Neural cell (in vitro differentiated cells): ENCODE results near the gene MAP3K20. TPM values are rescaled to one million over a fixed set of nuclear protein-coding genes. Genes with fewer than 3 reads are reported as not detected.

Source experiments
- H2AFZ ChIP-seq: fragments of 200-600, 300-800 bp; sonication (generic), shearing (Covaris generic); 2 replicates; pipeline ENCODE4 v1.6.0; 2014; ENCODE audit warnings: low read depth, mild to moderate bottlenecking, antibody characterized with exemption, low read length, moderate library complexity
- H3F3A ChIP-seq: fragments of 200-600 bp; shearing (Covaris generic); 2 replicates; pipeline ENCODE4 v1.6.1; 2016; ENCODE audit warnings: mild to moderate bottlenecking, moderate library complexity, mixed read lengths, antibody characterized with exemption, low read length; ENCODE audit not compliant: insufficient read depth, poor library complexity, severe bottlenecking
- H3K27ac ChIP-seq: fragments of 200-600, 300-800 bp; sonication (generic), shearing (Covaris generic); 2 replicates; pipeline ENCODE4 v1.5.1; 2014; ENCODE audit warnings: mild to moderate bottlenecking, low read length, moderate library complexity
- H3K27me3 ChIP-seq: fragments of 300-800, 200-600 bp; sonication (generic), shearing (Covaris generic); 2 replicates; pipeline ENCODE4 v1.6.0; 2014; ENCODE audit warnings: mild to moderate bottlenecking, low read depth, low read length, moderate library complexity; ENCODE audit not compliant: insufficient read depth
- H3K36me3 ChIP-seq: fragments of 300-800, 200-600 bp; sonication (generic), shearing (Covaris generic); 2 replicates; pipeline ENCODE4 v1.5.1; 2014; ENCODE audit warnings: mild to moderate bottlenecking, antibody characterized with exemption, low read length, moderate library complexity; ENCODE audit not compliant: insufficient read depth
- H3K4me2 ChIP-seq: fragments of 300-800, 200-600 bp; sonication (generic), shearing (Covaris generic); 2 replicates; pipeline ENCODE4 v1.6.0; 2014; ENCODE audit warnings: mild to moderate bottlenecking, low read length
- H3K4me3 ChIP-seq: fragments of 300-800, 200-600 bp; sonication (generic), shearing (Covaris generic); 2 replicates; pipeline ENCODE4 v1.5.1; 2014; ENCODE audit warnings: mild to moderate bottlenecking, low read length, moderate library complexity
- H3K79me2 ChIP-seq: fragments of 200-600 bp; shearing (Covaris generic); replicated peaks from 2 replicates; pipeline ENCODE4 v1.6.0; 2014; ENCODE audit warnings: mild to moderate bottlenecking, low read length, moderate library complexity; ENCODE audit not compliant: insufficient read depth
- H3K9ac ChIP-seq: fragments of 300-800, 200-600 bp; sonication (generic), shearing (Covaris generic); 2 replicates; pipeline ENCODE4 v1.6.1; 2016; ENCODE audit warnings: mild to moderate bottlenecking, low read length, mixed read lengths
- H3K9me2 ChIP-seq: fragments of 200-600 bp; shearing (Covaris generic); 2 replicates; pipeline ENCODE4 v1.6.1; 2016; ENCODE audit warnings: mild to moderate bottlenecking, low read length, mixed read lengths; ENCODE audit not compliant: insufficient read depth
- H3K9me3 ChIP-seq: fragments of 200-600, 300-800 bp; sonication (generic), shearing (Covaris generic); 2 replicates; pipeline ENCODE4 v1.6.1; 2016; ENCODE audit warnings: mild to moderate bottlenecking, mixed run types, low read length, moderate library complexity, mixed read lengths
- H4K20me1 ChIP-seq: fragments of 200-600 bp; shearing (Covaris generic); 2 replicates; pipeline ENCODE4 v1.6.1; 2016; ENCODE audit warnings: mild to moderate bottlenecking, mixed run types; ENCODE audit not compliant: insufficient read depth
- CTCF ChIP-seq: fragments of 450-650 bp; IDR thresholded peaks from 2 replicates; pipeline ENCODE4 v1.5.1; 2014; ENCODE audit warnings: antibody characterized with exemption, mild to moderate bottlenecking, moderate library complexity; ENCODE audit not compliant: poor library complexity, severe bottlenecking
- EP300 ChIP-seq: fragments of 450-650 bp; conservative IDR thresholded peaks from 2 replicates; pipeline ENCODE4 v1.6.1; 2014; ENCODE audit warnings: antibody characterized with exemption, mild to moderate bottlenecking, moderate library complexity; ENCODE audit not compliant: poor library complexity, severe bottlenecking
- EZH2 ChIP-seq: fragments of 200-600, 300-800 bp; shearing (Covaris generic), sonication (generic); IDR thresholded peaks from 2 replicates; pipeline ENCODE4 v1.6.1; 2014; ENCODE audit warnings: antibody characterized with exemption, low read length, borderline replicate concordance, mild to moderate bottlenecking; ENCODE audit not compliant: insufficient read depth, poor library complexity, severe bottlenecking
- MXI1 ChIP-seq: fragments of 450-650 bp; conservative IDR thresholded peaks from 2 replicates; pipeline ENCODE4 v1.6.1; 2014; ENCODE audit warnings: antibody characterized with exemption, mild to moderate bottlenecking; ENCODE audit not compliant: poor library complexity, severe bottlenecking
- POLR2AphosphoS5 ChIP-seq: IDR thresholded peaks from 2 replicates; pipeline ENCODE4 v1.6.1; 2012
- RAD21 ChIP-seq: fragments of 450-650 bp; conservative IDR thresholded peaks from 2 replicates; pipeline ENCODE4 v1.6.1; 2014; ENCODE audit warnings: antibody characterized with exemption, mild to moderate bottlenecking, moderate library complexity
- REST ChIP-seq: IDR thresholded peaks from 2 replicates; pipeline ENCODE4 v1.6.1; 2012; ENCODE audit warnings: borderline replicate concordance
- SMC3 ChIP-seq: fragments of 450-650 bp; conservative IDR thresholded peaks from 2 replicates; pipeline ENCODE4 v1.6.1; 2014; ENCODE audit warnings: antibody characterized with exemption, mild to moderate bottlenecking, moderate library complexity; ENCODE audit not compliant: poor library complexity
- TAF1 ChIP-seq: IDR thresholded peaks from 2 replicates; pipeline ENCODE4 v1.6.1; 2012; ENCODE audit warnings: low read depth
- polyA plus RNA-seq: library from polyadenylated mRNA; depleted of rRNA; stranded (reverse); fragments of >200 nt; gene quantifications from 2 replicates; pipeline ENCODE4 v1.2.3, GENCODE V29; 2014

The MAP3K20 gene
- polyA plus RNA-seq, 1 donor from 2014 or later = 0.48 TPM

GRCh38 chr2:173045181-173045580 is 30.5 kb upstream of the MAP3K20 start:
- no peaks in the 10 kb centered on the region for H3K36me3 ChIP-seq
- H3K9ac ChIP-seq = no peak overlapping the region
- H2AFZ ChIP-seq = no peak overlapping the region
- no peaks in the 10 kb centered on the region for H3K9me2 ChIP-seq
- no peaks in the 10 kb centered on the region for H3F3A ChIP-seq
- no peaks in the 10 kb centered on the region for H4K20me1 ChIP-seq
- no peak overlapping the region for H3K4me3 ChIP-seq
- no peaks in the 10 kb centered on the region for H3K9me3 ChIP-seq
- H3K27me3 ChIP-seq = no peaks in the 10 kb centered on the region
- no peak overlapping the region for H3K27ac ChIP-seq
- H3K79me2 ChIP-seq = no peaks in the 10 kb centered on the region
- no peak for TF ChIP-seq EZH2
- TF ChIP-seq SMC3 = no peak
- no peak for TF ChIP-seq RAD21
- TF ChIP-seq EP300 = no peak
- no peak for TF ChIP-seq REST
- no peak for TF ChIP-seq MXI1
- no peak for TF ChIP-seq POLR2AphosphoS5
- no peak for TF ChIP-seq CTCF
- TF ChIP-seq TAF1 = no peak
- no peak overlapping the region for H3K4me2 ChIP-seq

GRCh38 chr2:173048522-173048896 is 27.1 kb upstream of the MAP3K20 start:
- no peaks in the 10 kb centered on the region for H3K79me2 ChIP-seq
- H3K27me3 ChIP-seq = no peaks in the 10 kb centered on the region
- no peak overlapping the region for H2AFZ ChIP-seq
- no peaks in the 10 kb centered on the region for H3K36me3 ChIP-seq
- H4K20me1 ChIP-seq = no peaks in the 10 kb centered on the region
- H3K9me2 ChIP-seq = no peaks in the 10 kb centered on the region
- no peaks in the 10 kb centered on the region for H3K9me3 ChIP-seq
- H3K4me3 ChIP-seq = no peak overlapping the region
- H3K9ac ChIP-seq = no peak overlapping the region
- H3K27ac ChIP-seq = no peak overlapping the region
- no peaks in the 10 kb centered on the region for H3F3A ChIP-seq
- no peak overlapping the region for H3K4me2 ChIP-seq
- TF ChIP-seq REST = no peak
- TF ChIP-seq POLR2AphosphoS5 = no peak
- TF ChIP-seq SMC3 = no peak
- no peak for TF ChIP-seq EP300
- no peak for TF ChIP-seq EZH2
- no peak for TF ChIP-seq RAD21
- TF ChIP-seq CTCF = no peak
- no peak for TF ChIP-seq TAF1
- TF ChIP-seq MXI1 = no peak
